Testis (tissue), 2 donors: ENCODE data around the gene NOS1AP.

Experiments used
- POLR2A ChIP-seq: fragments of 450-650 bp; IDR thresholded peaks from one replicate; pipeline ENCODE4 v1.6.1; 2017; ENCODE audit warnings: antibody characterized with exemption, mild to moderate bottlenecking, moderate library complexity
- TF ChIP-seq, protein P1 (sequence below), 3 experiments: fragments of 450-650 bp in 2 of 3; fragments of 200-600 bp in 1 of 3; sonication (generic) in 1 of 3; IDR thresholded peaks; one replicate each; pipeline ENCODE4 v1.5.1; 2016 to 2019; ENCODE audit warnings: antibody characterized with exemption in 3 of 3, mild to moderate bottlenecking in 2 of 3, moderate library complexity in 1 of 3

DNA sequence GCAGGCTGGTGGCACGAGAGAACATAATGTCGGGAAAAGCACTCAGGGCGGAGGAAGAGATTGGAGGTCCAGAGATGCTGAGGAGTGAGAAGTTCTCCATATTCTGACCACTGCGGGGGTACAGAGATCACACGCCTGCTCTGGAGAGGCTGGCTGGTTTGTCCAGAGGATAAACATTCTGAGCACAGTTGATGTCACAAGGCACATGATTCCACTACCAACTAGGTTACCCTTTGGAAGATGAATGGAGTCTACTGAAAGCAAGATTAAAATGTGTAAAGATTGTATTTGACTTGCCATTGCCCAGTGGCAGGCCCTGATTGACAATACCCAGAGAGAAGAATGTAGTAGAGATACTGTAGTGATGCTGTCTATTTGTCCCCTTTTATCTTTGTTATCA lies 307.2 kb downstream of the NOS1AP start, which contains the start of gene SPATA46:
- TF ChIP-seq, protein P1, sequence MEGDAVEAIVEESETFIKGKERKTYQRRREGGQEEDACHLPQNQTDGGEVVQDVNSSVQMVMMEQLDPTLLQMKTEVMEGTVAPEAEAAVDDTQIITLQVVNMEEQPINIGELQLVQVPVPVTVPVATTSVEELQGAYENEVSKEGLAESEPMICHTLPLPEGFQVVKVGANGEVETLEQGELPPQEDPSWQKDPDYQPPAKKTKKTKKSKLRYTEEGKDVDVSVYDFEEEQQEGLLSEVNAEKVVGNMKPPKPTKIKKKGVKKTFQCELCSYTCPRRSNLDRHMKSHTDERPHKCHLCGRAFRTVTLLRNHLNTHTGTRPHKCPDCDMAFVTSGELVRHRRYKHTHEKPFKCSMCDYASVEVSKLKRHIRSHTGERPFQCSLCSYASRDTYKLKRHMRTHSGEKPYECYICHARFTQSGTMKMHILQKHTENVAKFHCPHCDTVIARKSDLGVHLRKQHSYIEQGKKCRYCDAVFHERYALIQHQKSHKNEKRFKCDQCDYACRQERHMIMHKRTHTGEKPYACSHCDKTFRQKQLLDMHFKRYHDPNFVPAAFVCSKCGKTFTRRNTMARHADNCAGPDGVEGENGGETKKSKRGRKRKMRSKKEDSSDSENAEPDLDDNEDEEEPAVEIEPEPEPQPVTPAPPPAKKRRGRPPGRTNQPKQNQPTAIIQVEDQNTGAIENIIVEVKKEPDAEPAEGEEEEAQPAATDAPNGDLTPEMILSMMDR (IDR thresholded peaks at IDR 0.05): no peak
- no peak for TF ChIP-seq POLR2A
